Ovary (tissue), 10 donors: ENCODE data around the gene SRRM2. TPM values are rescaled to one million over a fixed set of nuclear protein-coding genes. Genes with fewer than 3 reads are reported as not detected.

ENCODE experiments used
- DNase-seq, 5 donors: peaks; one replicate each; pipeline ENCODE4 v3.0.0-alpha.2; 2019 to 2020
- H3K27ac ChIP-seq, 2 donors: fragments of 200-600 bp; one replicate each; pipeline versions ENCODE4 v1.5.1 to v1.8.0; 2019 to 2022
- H3K27me3 ChIP-seq: fragments of 200-600 bp; one replicate; pipeline ENCODE4 v1.8.0; 2022
- H3K36me3 ChIP-seq: fragments of 200-600 bp; sonication (generic); one replicate; pipeline ENCODE4 v1.5.1; 2019
- H3K4me1 ChIP-seq: one replicate; pipeline ENCODE4 v1.8.1; 2013; ENCODE audit warnings: mild to moderate bottlenecking, moderate library complexity; ENCODE audit not compliant: insufficient read depth
- H3K4me3 ChIP-seq: fragments of 200-600 bp; sonication (generic); one replicate; pipeline ENCODE4 v1.5.1; 2017
- H3K9me3 ChIP-seq, 2 donors: fragments of 200-600 bp in 1 of 2; sonication (generic) in 1 of 2; one replicate each; pipeline versions ENCODE4 v1.5.1 to v1.8.1; 2013 to 2019; ENCODE audit warnings: mild to moderate bottlenecking in 1 of 2, moderate library complexity in 1 of 2
- CTCF ChIP-seq, 3 donors: fragments of 450-650 bp in 2 of 3; fragments of 200-600 bp in 1 of 3; IDR thresholded peaks; one replicate each; pipeline versions ENCODE4 v1.5.1 to v1.8.0; 2016 to 2022; ENCODE audit warnings: antibody characterized with exemption in 3 of 3, mild to moderate bottlenecking in 1 of 3
- EP300 ChIP-seq: sonication (generic); formaldehyde crosslinking; IDR thresholded peaks from one replicate; pipeline ENCODE4 v1.6.1; 2017; ENCODE audit warnings: antibody characterized with exemption
- POLR2A ChIP-seq: fragments of 450-650 bp; IDR thresholded peaks from one replicate; pipeline ENCODE4 v1.6.1; 2017; ENCODE audit warnings: antibody characterized with exemption, mild to moderate bottlenecking, moderate library complexity
- WGBS, 3 donors: extraction: QIAGEN DNeasy Blood & Tissue Kit in 1 of 3; methylation state at CpG; one replicate each; pipeline versions ENCODE4 v1.1.5 to v1.1.7; 2013 to 2017; 5-methylcytosine and 5-hydroxymethylcytosine counted together
- intact Hi-C, 4 donors: fragments of 100-400 bp; cut with DNase I; formaldehyde crosslinking; loops; one replicate each; pipeline versions ENCODE4 v1.11.0 to v1.15.1; 2022 to 2023
- long read RNA-seq, 3 donors: library from polyadenylated mRNA in 2 of 3; unstranded in 2 of 3; transcript quantifications; one replicate each; pipeline ENCODE4 v2.0.0 and lab custom pipeline, GENCODE V29; 2021 to 2026
- polyA plus RNA-seq, 2 donors: library from polyadenylated mRNA; stranded (reverse); fragments of 200-250 nt in 1 of 2; fragments of 350-450 nt in 1 of 2; fragmentation: Illumina TruSeq in 1 of 2; extraction: RNeasy Lipid Tissue Mini Kit (QIAGEN cat#74804) in 1 of 2; gene quantifications; one replicate each; pipeline ENCODE4 v1.2.3, GENCODE V29; 2013 to 2014
- total RNA-seq, 7 donors: library from RNA; depleted of rRNA in 2 of 7; stranded (reverse); fragments of >200 nt in 2 of 7; fragmentation: NEBNext Ultra II Directional in 3 of 7; extraction: Animal tissue kit (Norgen Biotek cat#: 25700) in 3 of 7; gene quantifications; one replicate each; pipeline versions ENCODE4 v1.1.0 to v1.2.4, GENCODE V29; 2016 to 2023
- donor health status: DM: no; HTN: no; CAD: no; lungs with moderate emphysema.
- donor health status: DM: no; HTN: no; CAD: no.
- donor health status: Bipolar disorder and iron deficiency.
- donor health status: DM: yes; HTN: yes; CAD: no.
- donor health status: DM: no; HTN: no; CAD: no.
- donor health status: DM: yes; HTN: yes; CAD: no.

The SRRM2 gene
- 100 to 1,000 TPM; 300 to 736 (median 470) TPM for total RNA-seq
- polyA plus RNA-seq: 100 to 1,000 TPM; 524 to 602 TPM
- long read RNA-seq, donor 1, transcript SRRM2-218 (3 exons, 1,759 nt): major isoform, 10 of 65 reads
- long read RNA-seq, donor 1, partial matches to known transcripts: 42 of 65 reads
- long read RNA-seq, donor 1, other reads (novel, unspliced or antisense): 10 of 65 reads
- long read RNA-seq, donor 2, full-length matches to known transcripts: 150 of 387 reads
- long read RNA-seq, donor 2, partial matches to known transcripts: 237 of 387 reads
- long read RNA-seq, donor 2, other reads (novel, unspliced or antisense): 0 of 387 reads
- long read RNA-seq, donor 3, transcript SRRM2-218 (3 exons, 1,759 nt): major isoform, 7 of 95 reads
- long read RNA-seq, donor 3, partial matches to known transcripts: 41 of 95 reads
- long read RNA-seq, donor 3, other reads (novel, unspliced or antisense): 45 of 95 reads

DNA sequence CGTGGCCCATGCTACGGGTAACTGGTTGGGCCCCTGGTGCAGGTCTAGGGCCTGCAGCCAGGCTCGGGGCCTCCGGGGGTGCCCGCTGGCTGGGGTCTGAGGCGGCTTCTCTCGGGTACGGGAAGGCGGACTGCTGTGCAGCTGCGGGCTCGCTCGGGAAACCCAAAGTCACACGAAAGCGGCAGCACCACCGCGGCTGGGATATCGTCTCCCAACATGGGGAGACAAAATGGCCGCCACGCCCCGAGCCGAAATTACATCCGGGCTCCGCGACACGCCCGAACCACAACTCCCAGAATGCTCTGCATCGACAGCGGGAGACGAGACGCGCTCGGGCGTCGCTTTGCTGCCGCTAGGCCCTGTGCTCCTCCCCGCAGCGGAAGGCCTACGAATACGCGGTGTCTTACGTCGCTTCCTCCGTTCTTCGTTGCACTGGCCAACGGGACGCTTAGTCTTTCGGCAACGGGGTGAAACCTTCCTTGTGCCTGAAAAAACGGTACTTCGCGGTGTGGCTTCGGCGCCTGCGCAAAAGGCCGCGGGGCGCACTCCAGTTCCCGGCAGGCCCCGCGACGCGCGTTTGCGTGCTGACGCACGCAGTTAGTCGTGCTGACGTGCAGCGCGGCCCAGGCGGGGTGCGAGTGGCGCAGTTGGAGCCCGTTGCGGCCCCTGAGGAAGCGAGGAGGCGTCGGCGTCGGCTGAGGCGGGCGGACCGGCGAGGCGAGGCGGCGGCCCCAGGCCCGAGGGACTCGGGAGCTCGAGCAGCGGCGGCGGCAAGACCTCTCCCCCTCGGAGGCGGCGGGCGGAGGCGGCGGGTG lies at the start of gene SRRM2:
Gene SRRM2, plus strand, starts transcription at position 604 of the 815 bp plus-strand sequence. CDS start 3,727 bp downstream, outside the sequence.
- Histone ChIP-seq H3K27me3 (no peaks in the 10 kb centered on the region), H3K9me3 (no peaks in the 10 kb centered on the region), H3K4me1 (peaks cover 26% of the 10 kb centered on the region), H3K36me3 (no peaks in the 10 kb centered on the region), H3K27ac (peak within 1 kb of the TSS; percentile 97 to 98), H3K4me3 (peak within 1 kb of the TSS; percentile 66)
- 0 to 1% (median 1%) methylated on average over 66 to 99 of the region's 99 CpGs for WGBS, 3 donors
- peak; percentile 88 for TF ChIP-seq EP300
- TF ChIP-seq CTCF (IDR thresholded peaks at IDR 0.05): peak in 2 of 3 donors; percentile 31 to 46
- TF ChIP-seq POLR2A: peak; percentile 100
- intact Hi-C loops: no loop called here
- DNase-seq: peak; percentile 94 to 97 (median 96)

DNA sequence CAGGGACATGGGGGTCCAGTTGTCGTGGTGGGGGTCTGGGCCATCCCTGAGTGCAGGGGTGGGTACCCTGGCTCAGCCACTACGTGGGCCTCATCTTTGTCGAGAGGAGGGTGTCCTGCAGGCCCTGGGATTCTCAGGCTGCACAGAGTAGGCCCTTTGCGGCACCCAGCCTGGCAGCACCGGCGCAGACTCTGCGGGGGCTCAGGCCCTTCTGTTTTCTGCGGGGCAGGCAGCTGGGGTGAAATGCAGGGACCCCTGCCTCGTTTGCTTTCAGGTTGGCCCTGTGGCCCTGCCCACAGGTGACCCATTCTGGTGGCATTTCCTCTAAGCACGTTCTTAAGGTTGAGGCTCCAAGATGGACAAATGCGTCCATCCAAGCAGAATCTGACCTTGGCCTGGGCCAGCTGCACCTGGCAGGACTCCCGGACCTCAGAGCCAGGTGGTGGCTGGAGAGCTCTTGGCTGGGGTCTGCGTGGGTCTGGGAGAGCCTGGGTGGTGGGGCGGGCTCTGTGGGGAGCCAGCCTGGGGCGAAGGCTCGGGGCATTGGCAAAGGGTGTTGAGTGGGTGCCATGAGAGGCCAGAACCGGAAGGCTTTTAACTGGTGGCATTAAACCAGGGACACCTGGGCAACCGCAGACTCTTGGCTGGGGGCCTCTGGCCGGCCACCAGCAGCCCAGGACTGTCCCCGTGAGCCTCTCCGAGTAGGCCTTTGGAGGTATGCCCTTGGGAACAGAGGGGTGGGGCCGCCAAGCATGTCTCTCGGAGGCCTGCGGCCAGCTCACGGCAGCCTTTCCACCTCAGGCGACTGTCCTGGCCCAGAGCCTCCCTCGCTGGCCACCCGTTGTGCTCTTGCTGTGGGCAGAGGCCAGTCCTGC lies 49.3 kb upstream of the SRRM2 start:
- Histone ChIP-seq H3K27me3 (no peaks in the 10 kb centered on the region), H3K4me1 (no peaks in the 10 kb centered on the region), H3K36me3 (no peaks in the 10 kb centered on the region), H3K27ac (no peak overlapping the region), H3K9me3 (no peaks in the 10 kb centered on the region), H3K4me3 (no peak overlapping the region)
- DNase-seq: peak in 1 of 5 donors; percentile 16
- TF ChIP-seq POLR2A: no peak
- WGBS, 3 donors: 77 to 82% (median 77%) methylated on average over 22 to 28 of the region's 28 CpGs
- intact Hi-C loops: no loop called here

DNA sequence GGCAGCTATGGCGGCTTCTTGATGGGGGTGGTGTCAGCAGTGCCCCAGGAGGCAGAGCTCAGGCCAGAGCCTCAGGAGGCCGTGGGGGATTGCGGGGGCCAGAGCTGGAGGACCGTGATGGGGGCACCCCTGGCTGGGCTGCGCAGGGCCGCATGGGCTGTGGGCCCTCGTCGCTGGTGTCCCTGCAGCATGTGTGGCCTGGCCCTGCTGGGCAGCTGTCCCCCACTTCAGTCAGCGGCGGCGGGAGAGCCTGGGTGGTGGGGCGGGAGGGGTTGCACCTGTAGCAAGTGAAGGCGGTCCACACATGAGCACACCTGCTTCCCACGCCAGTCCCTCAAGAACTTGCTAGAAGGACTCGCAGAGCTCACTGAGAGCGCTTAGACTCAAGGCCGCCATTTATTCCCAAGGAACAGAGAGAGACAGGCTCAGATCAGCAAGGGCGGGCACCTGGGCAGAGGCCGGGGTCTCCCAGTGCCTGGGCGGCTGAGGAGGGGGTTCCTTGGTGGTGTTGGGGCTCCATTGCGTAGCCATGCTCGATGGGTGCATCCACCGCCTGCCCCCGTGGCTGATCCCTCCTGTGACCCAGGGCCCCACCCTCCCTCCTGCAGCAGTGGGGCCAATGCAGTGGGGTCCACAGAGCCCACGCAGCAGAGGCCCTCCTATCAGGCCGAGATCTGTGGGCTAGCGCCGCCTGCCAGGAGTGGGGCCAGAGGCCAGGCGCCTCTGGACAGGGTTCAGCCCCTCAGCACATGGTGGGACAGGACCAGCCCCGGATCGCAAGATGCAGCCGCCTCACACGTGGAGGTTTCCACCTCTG lies 48.1 kb upstream of the SRRM2 start:
- intact Hi-C loops: no loop called here
- H3K27ac ChIP-seq: no peak overlapping the region
- no peaks in the 10 kb centered on the region for H3K4me1 ChIP-seq
- no peaks in the 10 kb centered on the region for H3K9me3 ChIP-seq
- peak in 1 of 5 donors; percentile 20 for DNase-seq
- no peak for TF ChIP-seq CTCF (IDR thresholded peaks at IDR 0.05)
- TF ChIP-seq POLR2A: no peak
- no peak for TF ChIP-seq EP300
- 89 to 91% (median 91%) methylated on average over 25 to 33 of the region's 33 CpGs for WGBS, 3 donors
- H3K27me3 ChIP-seq: no peaks in the 10 kb centered on the region
- no peak overlapping the region for H3K4me3 ChIP-seq
- no peaks in the 10 kb centered on the region for H3K36me3 ChIP-seq

- H3K4me1 ChIP-seq: no peaks in the 10 kb centered on the region
- intact Hi-C loops: no loop called here
- no peak overlapping the region for H3K27ac ChIP-seq
- H3K36me3 ChIP-seq: no peaks in the 10 kb centered on the region
- H3K27me3 ChIP-seq: no peaks in the 10 kb centered on the region
- WGBS, 3 donors: 90 to 92% (median 91%) methylated on average over 6 to 14 of the region's 14 CpGs
- H3K9me3 ChIP-seq: no peaks in the 10 kb centered on the region
- peak in 1 of 5 donors; percentile 22 for DNase-seq
- no peak for TF ChIP-seq CTCF (IDR thresholded peaks at IDR 0.05)
- H3K4me3 ChIP-seq: no peak overlapping the region
Measured at GRCh38 chr16:2704983-2705275, 47.5 kb upstream of the SRRM2 start.
